Osteocyte (in vitro differentiated cells): ENCODE measurements around the gene EEF2K. TPM values are rescaled to one million over a fixed set of nuclear protein-coding genes. Genes with fewer than 3 reads are reported as not detected.
A peak's percentile ranks its signal among the peaks of the same experiment; 100 is the strongest.

Experiments
- DNase-seq: peaks from one replicate; pipeline ENCODE4 v3.0.0; 2021; ENCODE audit warnings: mixed read lengths; ENCODE audit not compliant: unreplicated experiment; ENCODE audit errors: extremely low spot score
- H3K27ac Mint-ChIP-seq: one replicate; pipeline ENCODE4 v1.8.0; 2021; ENCODE audit warnings: mild to moderate bottlenecking, mixed read lengths; ENCODE audit not compliant: unreplicated experiment
- H3K27me3 Mint-ChIP-seq: one replicate; pipeline ENCODE4 v1.8.0; 2021; ENCODE audit warnings: mixed read lengths; ENCODE audit not compliant: unreplicated experiment
- H3K36me3 Mint-ChIP-seq: one replicate; pipeline ENCODE4 v1.8.0; 2021; ENCODE audit warnings: mixed read lengths; ENCODE audit not compliant: unreplicated experiment
- H3K4me1 Mint-ChIP-seq: one replicate; pipeline ENCODE4 v1.8.0; 2021; ENCODE audit warnings: mixed read lengths; ENCODE audit not compliant: unreplicated experiment
- H3K4me3 Mint-ChIP-seq: one replicate; pipeline ENCODE4 v1.8.0; 2021; ENCODE audit warnings: mild to moderate bottlenecking, moderate library complexity, mixed read lengths; ENCODE audit not compliant: unreplicated experiment
- H3K9me3 Mint-ChIP-seq: one replicate; pipeline ENCODE4 v1.8.0; 2021; ENCODE audit warnings: mixed read lengths; ENCODE audit not compliant: unreplicated experiment
- total RNA-seq: library from RNA; stranded (reverse); gene quantifications from 2 replicates; pipeline ENCODE4 v1.2.1, GENCODE V29; 2021
- TF ChIP-seq, protein P1 (sequence below): fragments of 200-600 bp; sonication (generic); IDR thresholded peaks from 2 replicates; pipeline ENCODE4 v1.5.0; 2021; ENCODE audit warnings: antibody characterized with exemption, mild to moderate bottlenecking, moderate library complexity

Gene EEF2K
- total RNA-seq, 1 donor from 2014 or later, result 23.8 TPM

DNA sequence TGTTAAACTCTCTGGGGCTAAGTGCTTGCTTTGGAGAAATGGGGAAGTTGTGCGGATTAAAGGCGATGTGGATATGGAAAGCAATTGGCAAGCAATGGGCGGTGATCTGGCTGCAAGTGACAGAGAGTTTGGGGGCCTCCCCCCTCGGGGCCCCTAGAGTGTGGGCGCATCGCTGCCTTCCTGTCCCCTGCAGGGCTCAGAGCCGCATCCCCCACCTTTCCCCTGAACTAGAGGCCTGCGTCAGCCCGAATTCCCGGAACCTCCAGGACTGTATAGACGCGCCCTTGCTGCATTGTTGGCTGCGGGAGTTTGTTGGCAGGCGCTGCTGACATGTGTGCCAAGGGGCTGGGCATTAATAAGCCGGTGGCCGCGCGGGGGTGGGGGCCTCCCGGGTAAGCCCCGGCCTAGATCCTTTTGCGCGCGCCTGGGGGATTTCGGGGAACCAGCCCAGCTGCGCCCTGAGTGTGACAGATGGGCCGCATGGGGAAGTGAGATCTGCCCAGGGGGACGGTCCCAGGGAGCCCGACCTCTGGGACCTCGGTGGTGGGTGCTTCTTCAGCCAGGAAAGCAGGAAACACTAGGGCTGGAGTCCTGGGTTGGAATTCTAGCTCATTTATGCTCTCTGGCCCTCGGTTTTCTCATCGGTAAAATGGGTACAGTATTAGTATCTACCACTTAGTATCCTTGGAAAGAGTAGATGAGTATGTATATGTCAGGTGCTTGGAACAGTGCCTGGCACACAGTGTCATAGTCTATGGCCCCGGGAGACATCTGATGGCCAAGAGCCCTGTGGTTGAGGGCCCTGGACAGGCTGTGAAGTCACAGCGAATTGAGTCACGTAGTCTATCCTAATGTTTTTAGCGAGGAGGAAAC is 1.0 kb downstream of the EEF2K start:
- peak; percentile 85 for DNase-seq
- Mint-ChIP-seq H3K4me3 (peak overlapping the region; percentile 91), H3K36me3 (no peaks in the 10 kb centered on the region), H3K27ac (peak overlapping the region; percentile 77), H3K27me3 (no peaks in the 10 kb centered on the region), H3K9me3 (no peaks in the 10 kb centered on the region), H3K4me1 (peaks cover 37% of the 10 kb centered on the region)
- TF ChIP-seq, protein P1, sequence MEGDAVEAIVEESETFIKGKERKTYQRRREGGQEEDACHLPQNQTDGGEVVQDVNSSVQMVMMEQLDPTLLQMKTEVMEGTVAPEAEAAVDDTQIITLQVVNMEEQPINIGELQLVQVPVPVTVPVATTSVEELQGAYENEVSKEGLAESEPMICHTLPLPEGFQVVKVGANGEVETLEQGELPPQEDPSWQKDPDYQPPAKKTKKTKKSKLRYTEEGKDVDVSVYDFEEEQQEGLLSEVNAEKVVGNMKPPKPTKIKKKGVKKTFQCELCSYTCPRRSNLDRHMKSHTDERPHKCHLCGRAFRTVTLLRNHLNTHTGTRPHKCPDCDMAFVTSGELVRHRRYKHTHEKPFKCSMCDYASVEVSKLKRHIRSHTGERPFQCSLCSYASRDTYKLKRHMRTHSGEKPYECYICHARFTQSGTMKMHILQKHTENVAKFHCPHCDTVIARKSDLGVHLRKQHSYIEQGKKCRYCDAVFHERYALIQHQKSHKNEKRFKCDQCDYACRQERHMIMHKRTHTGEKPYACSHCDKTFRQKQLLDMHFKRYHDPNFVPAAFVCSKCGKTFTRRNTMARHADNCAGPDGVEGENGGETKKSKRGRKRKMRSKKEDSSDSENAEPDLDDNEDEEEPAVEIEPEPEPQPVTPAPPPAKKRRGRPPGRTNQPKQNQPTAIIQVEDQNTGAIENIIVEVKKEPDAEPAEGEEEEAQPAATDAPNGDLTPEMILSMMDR, result no peak

DNA sequence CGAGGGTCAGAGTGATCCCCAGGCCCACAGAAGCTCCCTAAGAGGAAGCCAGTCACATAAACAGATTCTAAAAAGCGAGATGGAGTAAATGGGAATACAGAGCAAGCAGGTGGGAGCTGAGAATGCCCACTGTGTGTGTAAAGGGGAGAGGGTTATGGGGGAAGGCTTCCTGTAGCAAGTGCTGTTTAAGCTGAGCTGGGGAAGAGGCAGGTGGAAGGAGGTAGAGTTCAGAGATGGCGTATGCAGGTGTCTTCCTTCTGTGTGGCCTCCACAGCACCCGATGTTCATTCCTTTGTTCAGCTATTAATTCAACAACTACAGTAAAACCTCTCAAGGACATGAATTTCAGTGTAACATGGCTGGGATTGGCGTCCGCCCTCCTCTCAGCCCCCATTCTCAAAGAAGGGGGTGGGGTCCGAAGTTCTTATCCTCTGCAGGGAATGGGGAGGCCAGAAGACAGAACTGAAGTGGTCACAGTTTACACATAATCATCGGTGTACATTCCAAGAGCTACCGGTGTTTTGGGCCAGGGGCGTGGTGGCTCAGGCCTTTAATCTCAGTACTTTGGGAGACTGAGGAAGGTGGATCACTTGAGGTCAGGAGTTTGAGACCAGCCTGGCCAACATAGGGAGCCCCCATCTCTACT is 1.8 kb downstream of the EEF2K start:
- Mint-ChIP-seq H3K27ac (peak overlapping the region; percentile 77), H3K4me3 (peak overlapping the region; percentile 91), H3K27me3 (no peaks in the 10 kb centered on the region), H3K9me3 (no peaks in the 10 kb centered on the region), H3K4me1 (peaks cover 37% of the 10 kb centered on the region), H3K36me3 (peaks cover 3% of the 10 kb centered on the region)
- TF ChIP-seq, protein P1, result no peak
- no peak for DNase-seq

DNA sequence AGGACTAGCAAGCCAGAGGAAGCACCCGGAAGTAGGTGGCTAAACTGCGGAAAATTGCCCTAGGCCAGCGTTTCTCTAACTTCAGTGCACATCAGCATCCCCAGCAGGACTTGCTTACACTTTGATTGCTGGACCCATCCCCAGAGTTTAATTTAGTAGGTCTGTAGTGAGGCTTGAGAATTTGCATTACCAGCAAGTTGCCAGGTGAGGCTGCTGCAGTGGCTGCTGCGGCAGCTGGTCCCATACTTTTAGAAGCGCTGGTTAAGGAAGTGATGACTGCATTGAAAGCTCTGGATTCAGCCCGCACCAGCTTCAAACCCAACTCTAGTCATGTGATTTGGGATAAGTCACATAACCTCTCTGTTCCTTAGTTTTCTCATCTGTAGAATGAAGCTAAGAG is 4.2 kb downstream of the EEF2K start:
- Mint-ChIP-seq H3K36me3 (peaks cover 13% of the 10 kb centered on the region), H3K4me3 (no peak overlapping the region), H3K9me3 (no peaks in the 10 kb centered on the region), H3K4me1 (peaks cover 37% of the 10 kb centered on the region), H3K27me3 (no peaks in the 10 kb centered on the region), H3K27ac (peak overlapping the region; percentile 80)
- no peak for DNase-seq
- TF ChIP-seq, protein P1, result no peak

DNA sequence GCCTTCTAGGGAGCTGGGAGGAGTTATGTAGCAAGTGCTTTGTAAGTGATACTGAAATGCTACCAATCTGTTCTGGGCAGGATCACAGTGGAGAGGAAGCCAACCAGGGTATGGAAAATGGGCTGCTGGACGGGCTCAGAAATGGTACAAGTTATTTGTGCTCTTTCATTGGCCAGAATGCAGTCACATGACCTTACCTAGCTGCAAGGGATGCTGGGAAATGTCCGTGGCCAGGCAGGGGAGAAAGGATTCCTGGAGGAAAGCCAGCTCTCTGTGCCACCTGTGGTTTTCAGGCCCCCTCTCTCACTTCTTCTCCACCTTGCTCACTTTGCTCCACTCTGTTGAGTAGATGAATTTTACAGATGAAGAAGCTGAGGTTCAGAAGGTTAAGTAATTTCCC is 4.8 kb downstream of the EEF2K start:
- TF ChIP-seq, protein P1, result no peak

DNA sequence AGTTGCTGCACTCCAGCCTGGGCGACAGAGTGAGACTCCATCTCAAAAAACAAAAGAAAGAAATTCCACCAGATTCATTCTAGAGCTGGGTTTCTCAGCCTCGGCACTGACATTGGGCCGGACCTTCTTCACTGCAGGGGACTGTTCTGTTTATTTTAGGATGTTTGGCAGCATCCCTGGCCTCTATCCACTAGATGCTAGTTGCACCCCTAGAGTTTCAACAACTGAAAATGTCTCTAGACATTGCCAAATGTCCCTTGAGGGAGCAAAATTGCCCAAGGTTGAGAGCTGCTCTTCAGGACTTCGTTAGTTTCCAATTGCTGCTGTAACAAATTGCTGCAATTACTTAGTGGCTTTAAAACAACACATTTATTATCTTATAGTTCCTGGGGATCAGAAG is 7.2 kb downstream of the EEF2K start:
- DNase-seq, result no peak
- peaks cover 13% of the 10 kb centered on the region for H3K36me3 Mint-ChIP-seq
- H3K27ac Mint-ChIP-seq, result no peak overlapping the region
- H3K9me3 Mint-ChIP-seq, result no peaks in the 10 kb centered on the region
- TF ChIP-seq, protein P1, result no peak
- no peak overlapping the region for H3K4me3 Mint-ChIP-seq
- H3K27me3 Mint-ChIP-seq, result no peaks in the 10 kb centered on the region
- H3K4me1 Mint-ChIP-seq, result peaks cover 22% of the 10 kb centered on the region

More for the DNA sequence above, 4.8 kb downstream of the EEF2K start:
- H3K9me3 Mint-ChIP-seq, result no peaks in the 10 kb centered on the region
- H3K4me3 Mint-ChIP-seq, result no peak overlapping the region
- H3K36me3 Mint-ChIP-seq, result peaks cover 13% of the 10 kb centered on the region
- DNase-seq, result no peak
- no peak overlapping the region for H3K27ac Mint-ChIP-seq
- no peaks in the 10 kb centered on the region for H3K27me3 Mint-ChIP-seq
- peaks cover 33% of the 10 kb centered on the region for H3K4me1 Mint-ChIP-seq
